Thyroid gland (tissue), 4 donors: ENCODE results near the gene CAPN13.

ENCODE experiments used
- POLR2A ChIP-seq, 2 donors: fragments of 450-650 bp; IDR thresholded peaks; one replicate each; pipeline ENCODE4 v1.6.1; 2017; ENCODE audit warnings: antibody characterized with exemption in 2 of 2, mild to moderate bottlenecking in 2 of 2, moderate library complexity in 1 of 2
- TF ChIP-seq, protein P1 (sequence below), 6 experiments: fragments of 200-600 bp in 3 of 6; fragments of 450-650 bp in 3 of 6; sonication (generic) in 3 of 6; IDR thresholded peaks; one replicate each; pipeline ENCODE4 v1.5.1; 2016 to 2019; ENCODE audit warnings: antibody characterized with exemption in 6 of 6, mild to moderate bottlenecking in 2 of 6, inconsistent platforms in 1 of 6, moderate library complexity in 1 of 6

DNA sequence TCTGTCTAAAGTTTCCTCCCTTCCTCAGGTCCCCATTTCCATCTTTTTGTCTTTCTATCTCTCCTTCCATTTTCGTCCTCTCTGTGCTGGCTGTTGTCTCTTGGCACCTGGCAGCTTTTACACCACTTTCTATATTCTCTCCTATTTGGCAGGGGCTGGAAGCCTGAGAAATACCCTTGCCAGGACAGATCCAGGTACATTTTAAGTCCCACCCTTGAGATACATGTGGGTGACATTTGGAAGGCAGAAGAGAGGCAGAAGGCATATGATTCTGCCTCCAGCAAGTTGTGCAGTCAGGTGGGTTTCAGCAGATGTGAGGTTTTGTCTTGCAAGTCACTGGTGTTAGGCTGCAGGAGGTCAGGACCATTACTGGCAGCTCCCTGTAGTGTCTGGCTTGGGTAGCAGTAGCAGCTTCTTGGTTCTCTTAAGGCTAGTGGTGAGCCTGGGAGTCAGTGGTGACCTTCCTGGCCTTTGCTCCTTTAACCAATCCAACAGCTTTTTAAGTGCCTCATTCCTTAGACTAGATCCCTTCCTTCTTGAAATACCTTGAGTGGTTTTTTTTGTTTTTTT lies 90.1 kb downstream of the CAPN13 start:
- TF ChIP-seq, protein P1, sequence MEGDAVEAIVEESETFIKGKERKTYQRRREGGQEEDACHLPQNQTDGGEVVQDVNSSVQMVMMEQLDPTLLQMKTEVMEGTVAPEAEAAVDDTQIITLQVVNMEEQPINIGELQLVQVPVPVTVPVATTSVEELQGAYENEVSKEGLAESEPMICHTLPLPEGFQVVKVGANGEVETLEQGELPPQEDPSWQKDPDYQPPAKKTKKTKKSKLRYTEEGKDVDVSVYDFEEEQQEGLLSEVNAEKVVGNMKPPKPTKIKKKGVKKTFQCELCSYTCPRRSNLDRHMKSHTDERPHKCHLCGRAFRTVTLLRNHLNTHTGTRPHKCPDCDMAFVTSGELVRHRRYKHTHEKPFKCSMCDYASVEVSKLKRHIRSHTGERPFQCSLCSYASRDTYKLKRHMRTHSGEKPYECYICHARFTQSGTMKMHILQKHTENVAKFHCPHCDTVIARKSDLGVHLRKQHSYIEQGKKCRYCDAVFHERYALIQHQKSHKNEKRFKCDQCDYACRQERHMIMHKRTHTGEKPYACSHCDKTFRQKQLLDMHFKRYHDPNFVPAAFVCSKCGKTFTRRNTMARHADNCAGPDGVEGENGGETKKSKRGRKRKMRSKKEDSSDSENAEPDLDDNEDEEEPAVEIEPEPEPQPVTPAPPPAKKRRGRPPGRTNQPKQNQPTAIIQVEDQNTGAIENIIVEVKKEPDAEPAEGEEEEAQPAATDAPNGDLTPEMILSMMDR (IDR thresholded peaks at IDR 0.05), result no peak
- TF ChIP-seq POLR2A (IDR thresholded peaks at IDR 0.05), result no peak
